GM19193 (cell line): Measurements from ENCODE around the gene GPATCH4.

ENCODE experiments used
- POLR2A ChIP-seq: IDR thresholded peaks from 4 replicates; pipeline ENCODE4 v1.6.1; 2011; ENCODE audit not compliant: insufficient read depth, insufficient read length; ENCODE audit errors: extremely low read depth

Gene GPATCH4

GRCh38 chr1:156639601-156640101 is 38.4 kb upstream of the GPATCH4 start:
- TF ChIP-seq POLR2A: no peak

GRCh38 chr1:156638189-156638985 is 37.1 kb upstream of the GPATCH4 start:
- TF ChIP-seq POLR2A: no peak

GRCh38 chr1:156632355-156632754 is 31.1 kb upstream of the GPATCH4 start:
- no peak for TF ChIP-seq POLR2A

GRCh38 chr1:156629823-156630449 is 28.7 kb upstream of the GPATCH4 start:
- no peak for TF ChIP-seq POLR2A

- TF ChIP-seq POLR2A: no peak
Observed at GRCh38 chr1:156627313-156627880, 26.1 kb upstream of the GPATCH4 start.

- no peak for TF ChIP-seq POLR2A
Observed at GRCh38 chr1:156626079-156626438, 24.8 kb upstream of the GPATCH4 start.

- no peak for TF ChIP-seq POLR2A
Observed at GRCh38 chr1:156625436-156626078, 24.3 kb upstream of the GPATCH4 start.

GRCh38 chr1:156624814-156625435 is 23.6 kb upstream of the GPATCH4 start:
- TF ChIP-seq POLR2A: no peak

- TF ChIP-seq POLR2A: no peak
Observed at GRCh38 chr1:156623946-156624813, 22.9 kb upstream of the GPATCH4 start.

- no peak for TF ChIP-seq POLR2A
Observed at GRCh38 chr1:156622581-156623297, 21.5 kb upstream of the GPATCH4 start.

- no peak for TF ChIP-seq POLR2A
Observed at GRCh38 chr1:156619582-156619955, 18.3 kb upstream of the GPATCH4 start.

- no peak for TF ChIP-seq POLR2A
Observed at GRCh38 chr1:156618853-156619581, 17.7 kb upstream of the GPATCH4 start, which contains the start of gene HAPLN2. TSS of gene HAPLN2 (plus strand) at chr1:156619415. CDS start at chr1:156623491, 4,076 bp downstream.

GRCh38 chr1:156616463-156616862 is 15.2 kb upstream of the GPATCH4 start:
- no peak for TF ChIP-seq POLR2A

GRCh38 chr1:156615946-156616345 is 14.7 kb upstream of the GPATCH4 start:
- TF ChIP-seq POLR2A: no peak
